ENCODE data around the gene ACSF2. TPM values are rescaled to one million over a fixed set of nuclear protein-coding genes. Genes with fewer than 3 reads are reported as not detected.
A peak's percentile ranks its signal among the peaks of the same experiment; 100 is the strongest.

ACSF2 gene
- total and polyA plus RNA-seq, 2 of the 13 experiments (the other 11 are each of a cell fraction or from before 2014, with no cell fraction given): 87.3 to 109 TPM

DNA sequence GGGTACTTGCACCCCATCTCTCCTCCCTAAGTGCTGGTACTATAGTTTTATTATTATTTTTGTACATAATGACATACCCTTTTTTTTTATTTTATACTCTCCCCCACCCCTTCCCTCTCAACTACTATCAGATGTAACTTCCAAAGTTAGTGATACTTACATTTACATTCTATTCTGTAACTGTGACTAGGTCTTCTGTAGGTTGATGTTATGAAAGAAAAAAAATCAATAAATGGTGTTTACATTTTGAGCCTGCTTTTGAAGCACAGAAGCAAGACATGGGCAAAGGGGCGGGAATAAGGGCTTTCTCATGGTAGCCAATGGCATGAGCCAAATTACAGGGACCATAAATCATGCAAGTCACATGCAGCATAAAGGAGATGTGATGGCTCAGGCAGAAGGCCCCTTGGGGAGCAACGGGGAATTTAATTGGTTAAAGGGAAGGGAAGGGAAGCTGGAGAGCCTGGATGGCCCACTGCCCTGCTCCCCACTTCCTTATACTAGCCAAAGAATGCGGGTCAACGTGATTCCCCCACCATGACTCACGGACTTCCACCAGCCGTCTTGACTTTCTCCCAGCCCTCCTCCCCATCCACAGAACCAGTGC lies 2.4 kb upstream of the ACSF2 start (continued):
- TF ChIP-seq, protein P1, sequence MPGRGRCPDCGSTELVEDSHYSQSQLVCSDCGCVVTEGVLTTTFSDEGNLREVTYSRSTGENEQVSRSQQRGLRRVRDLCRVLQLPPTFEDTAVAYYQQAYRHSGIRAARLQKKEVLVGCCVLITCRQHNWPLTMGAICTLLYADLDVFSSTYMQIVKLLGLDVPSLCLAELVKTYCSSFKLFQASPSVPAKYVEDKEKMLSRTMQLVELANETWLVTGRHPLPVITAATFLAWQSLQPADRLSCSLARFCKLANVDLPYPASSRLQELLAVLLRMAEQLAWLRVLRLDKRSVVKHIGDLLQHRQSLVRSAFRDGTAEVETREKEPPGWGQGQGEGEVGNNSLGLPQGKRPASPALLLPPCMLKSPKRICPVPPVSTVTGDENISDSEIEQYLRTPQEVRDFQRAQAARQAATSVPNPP (CRISPR knock-in tag; IDR thresholded peaks at IDR 0.05): 0 out of 2 replicates have a peak, but pooled peaks have one; percentile 60
- TF ChIP-seq, protein P2, sequence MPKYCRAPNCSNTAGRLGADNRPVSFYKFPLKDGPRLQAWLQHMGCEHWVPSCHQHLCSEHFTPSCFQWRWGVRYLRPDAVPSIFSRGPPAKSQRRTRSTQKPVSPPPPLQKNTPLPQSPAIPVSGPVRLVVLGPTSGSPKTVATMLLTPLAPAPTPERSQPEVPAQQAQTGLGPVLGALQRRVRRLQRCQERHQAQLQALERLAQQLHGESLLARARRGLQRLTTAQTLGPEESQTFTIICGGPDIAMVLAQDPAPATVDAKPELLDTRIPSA (CRISPR knock-in tag; IDR thresholded peaks at IDR 0.05; ENCODE audit: borderline replicate concordance): no peak
- TF ChIP-seq ETV6 (CRISPR knock-in tag; conservative IDR thresholded peaks at IDR 0.05) (no peak), NRL (CRISPR knock-in tag; IDR thresholded peaks at IDR 0.05; ENCODE audit: borderline replicate concordance) (no peak), RORA (CRISPR knock-in tag; IDR thresholded peaks at IDR 0.05) (no peak), SOX5 (CRISPR knock-in tag; IDR thresholded peaks at IDR 0.05; ENCODE audit: borderline replicate concordance) (peak; percentile 85), ZNF260 (CRISPR knock-in tag; IDR thresholded peaks at IDR 0.05; ENCODE audit: borderline replicate concordance, low read depth) (no peak), GATAD1 (CRISPR knock-in tag; IDR thresholded peaks at IDR 0.05) (peak; percentile 60), ZNF724P (CRISPR knock-in tag; IDR thresholded peaks at IDR 0.05; ENCODE audit: borderline replicate concordance) (0 out of 2 replicates have a peak, but pooled peaks have one; percentile 36), NFE2L2 (IDR thresholded peaks at IDR 0.05; ENCODE audit: low read length) (peak; percentile 21; the same call in 1 of the 2 replicates), RXRA (CRISPR knock-in tag; IDR thresholded peaks at IDR 0.05) (no peak; the same call in 1 of the 2 replicates), ZNF343 (CRISPR knock-in tag; IDR thresholded peaks at IDR 0.05) (no peak)
- TF ChIP-seq, protein P3, sequence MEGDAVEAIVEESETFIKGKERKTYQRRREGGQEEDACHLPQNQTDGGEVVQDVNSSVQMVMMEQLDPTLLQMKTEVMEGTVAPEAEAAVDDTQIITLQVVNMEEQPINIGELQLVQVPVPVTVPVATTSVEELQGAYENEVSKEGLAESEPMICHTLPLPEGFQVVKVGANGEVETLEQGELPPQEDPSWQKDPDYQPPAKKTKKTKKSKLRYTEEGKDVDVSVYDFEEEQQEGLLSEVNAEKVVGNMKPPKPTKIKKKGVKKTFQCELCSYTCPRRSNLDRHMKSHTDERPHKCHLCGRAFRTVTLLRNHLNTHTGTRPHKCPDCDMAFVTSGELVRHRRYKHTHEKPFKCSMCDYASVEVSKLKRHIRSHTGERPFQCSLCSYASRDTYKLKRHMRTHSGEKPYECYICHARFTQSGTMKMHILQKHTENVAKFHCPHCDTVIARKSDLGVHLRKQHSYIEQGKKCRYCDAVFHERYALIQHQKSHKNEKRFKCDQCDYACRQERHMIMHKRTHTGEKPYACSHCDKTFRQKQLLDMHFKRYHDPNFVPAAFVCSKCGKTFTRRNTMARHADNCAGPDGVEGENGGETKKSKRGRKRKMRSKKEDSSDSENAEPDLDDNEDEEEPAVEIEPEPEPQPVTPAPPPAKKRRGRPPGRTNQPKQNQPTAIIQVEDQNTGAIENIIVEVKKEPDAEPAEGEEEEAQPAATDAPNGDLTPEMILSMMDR (CRISPR knock-in tag; IDR thresholded peaks at IDR 0.05): no peak
- TF ChIP-seq, protein P4, sequence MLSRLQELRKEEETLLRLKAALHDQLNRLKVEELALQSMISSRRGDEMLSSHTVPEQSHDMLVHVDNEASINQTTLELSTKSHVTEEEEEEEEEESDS (CRISPR knock-in tag; IDR thresholded peaks at IDR 0.05; ENCODE audit: borderline replicate concordance): 0 out of 2 replicates have a peak, but pooled peaks have one; percentile 23
- TF ChIP-seq, protein P5, sequence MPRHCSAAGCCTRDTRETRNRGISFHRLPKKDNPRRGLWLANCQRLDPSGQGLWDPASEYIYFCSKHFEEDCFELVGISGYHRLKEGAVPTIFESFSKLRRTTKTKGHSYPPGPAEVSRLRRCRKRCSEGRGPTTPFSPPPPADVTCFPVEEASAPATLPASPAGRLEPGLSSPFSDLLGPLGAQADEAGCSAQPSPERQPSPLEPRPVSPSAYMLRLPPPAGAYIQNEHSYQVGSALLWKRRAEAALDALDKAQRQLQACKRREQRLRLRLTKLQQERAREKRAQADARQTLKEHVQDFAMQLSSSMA (CRISPR knock-in tag; IDR thresholded peaks at IDR 0.05): no peak
- TF ChIP-seq, protein P6, sequence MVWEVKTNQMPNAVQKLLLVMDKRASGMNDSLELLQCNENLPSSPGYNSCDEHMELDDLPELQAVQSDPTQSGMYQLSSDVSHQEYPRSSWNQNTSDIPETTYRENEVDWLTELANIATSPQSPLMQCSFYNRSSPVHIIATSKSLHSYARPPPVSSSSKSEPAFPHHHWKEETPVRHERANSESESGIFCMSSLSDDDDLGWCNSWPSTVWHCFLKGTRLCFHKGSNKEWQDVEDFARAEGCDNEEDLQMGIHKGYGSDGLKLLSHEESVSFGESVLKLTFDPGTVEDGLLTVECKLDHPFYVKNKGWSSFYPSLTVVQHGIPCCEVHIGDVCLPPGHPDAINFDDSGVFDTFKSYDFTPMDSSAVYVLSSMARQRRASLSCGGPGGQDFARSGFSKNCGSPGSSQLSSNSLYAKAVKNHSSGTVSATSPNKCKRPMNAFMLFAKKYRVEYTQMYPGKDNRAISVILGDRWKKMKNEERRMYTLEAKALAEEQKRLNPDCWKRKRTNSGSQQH (CRISPR knock-in tag; IDR thresholded peaks at IDR 0.05; ENCODE audit: low read depth): 0 out of 2 replicates have a peak, but pooled peaks have one; percentile 46
- TF ChIP-seq, protein P7, sequence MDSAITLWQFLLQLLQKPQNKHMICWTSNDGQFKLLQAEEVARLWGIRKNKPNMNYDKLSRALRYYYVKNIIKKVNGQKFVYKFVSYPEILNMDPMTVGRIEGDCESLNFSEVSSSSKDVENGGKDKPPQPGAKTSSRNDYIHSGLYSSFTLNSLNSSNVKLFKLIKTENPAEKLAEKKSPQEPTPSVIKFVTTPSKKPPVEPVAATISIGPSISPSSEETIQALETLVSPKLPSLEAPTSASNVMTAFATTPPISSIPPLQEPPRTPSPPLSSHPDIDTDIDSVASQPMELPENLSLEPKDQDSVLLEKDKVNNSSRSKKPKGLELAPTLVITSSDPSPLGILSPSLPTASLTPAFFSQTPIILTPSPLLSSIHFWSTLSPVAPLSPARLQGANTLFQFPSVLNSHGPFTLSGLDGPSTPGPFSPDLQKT (CRISPR knock-in tag; IDR thresholded peaks at IDR 0.05; ENCODE audit: borderline replicate concordance): no peak
- TF ChIP-seq, protein P8, sequence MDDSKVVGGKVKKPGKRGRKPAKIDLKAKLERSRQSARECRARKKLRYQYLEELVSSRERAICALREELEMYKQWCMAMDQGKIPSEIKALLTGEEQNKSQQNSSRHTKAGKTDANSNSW (CRISPR knock-in tag; IDR thresholded peaks at IDR 0.05; ENCODE audit: borderline replicate concordance): no peak
- TF ChIP-seq, protein P9, sequence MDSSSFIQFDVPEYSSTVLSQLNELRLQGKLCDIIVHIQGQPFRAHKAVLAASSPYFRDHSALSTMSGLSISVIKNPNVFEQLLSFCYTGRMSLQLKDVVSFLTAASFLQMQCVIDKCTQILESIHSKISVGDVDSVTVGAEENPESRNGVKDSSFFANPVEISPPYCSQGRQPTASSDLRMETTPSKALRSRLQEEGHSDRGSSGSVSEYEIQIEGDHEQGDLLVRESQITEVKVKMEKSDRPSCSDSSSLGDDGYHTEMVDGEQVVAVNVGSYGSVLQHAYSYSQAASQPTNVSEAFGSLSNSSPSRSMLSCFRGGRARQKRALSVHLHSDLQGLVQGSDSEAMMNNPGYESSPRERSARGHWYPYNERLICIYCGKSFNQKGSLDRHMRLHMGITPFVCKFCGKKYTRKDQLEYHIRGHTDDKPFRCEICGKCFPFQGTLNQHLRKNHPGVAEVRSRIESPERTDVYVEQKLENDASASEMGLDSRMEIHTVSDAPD (CRISPR knock-in tag; IDR thresholded peaks at IDR 0.05): peak; percentile 61; the same call in 1 of the 2 replicates

Data from HepG2 (cell line).